SK-N-DZ (cell line): ENCODE measurements around the gene EFEMP2.

Experiments used
- DNase-seq: peaks from one replicate; pipeline ENCODE4 v3.0.0-alpha.2; 2015; ENCODE audit warnings: low spot score

EFEMP2 gene

DNA sequence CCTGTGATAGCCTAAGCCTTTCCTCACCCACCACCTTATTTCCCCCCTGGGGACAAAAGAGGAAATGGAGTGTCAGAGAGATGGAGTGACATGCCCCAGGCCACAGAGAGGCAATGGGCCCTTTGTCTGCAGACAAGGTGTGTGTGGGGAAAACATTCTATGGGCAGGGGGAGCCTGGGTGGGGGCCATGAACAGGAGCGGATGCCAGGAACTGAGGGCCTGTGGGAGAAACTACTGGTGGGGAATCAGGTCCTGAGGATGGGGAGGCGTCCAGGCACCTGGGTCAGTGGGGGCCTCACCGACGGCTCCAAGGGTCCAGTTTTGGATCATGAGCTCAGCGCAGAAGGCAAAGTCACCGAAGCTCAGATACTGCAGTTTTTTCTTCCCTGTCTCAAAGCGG is 12.6 kb upstream of the EFEMP2 start:
- no peak for DNase-seq

DNA sequence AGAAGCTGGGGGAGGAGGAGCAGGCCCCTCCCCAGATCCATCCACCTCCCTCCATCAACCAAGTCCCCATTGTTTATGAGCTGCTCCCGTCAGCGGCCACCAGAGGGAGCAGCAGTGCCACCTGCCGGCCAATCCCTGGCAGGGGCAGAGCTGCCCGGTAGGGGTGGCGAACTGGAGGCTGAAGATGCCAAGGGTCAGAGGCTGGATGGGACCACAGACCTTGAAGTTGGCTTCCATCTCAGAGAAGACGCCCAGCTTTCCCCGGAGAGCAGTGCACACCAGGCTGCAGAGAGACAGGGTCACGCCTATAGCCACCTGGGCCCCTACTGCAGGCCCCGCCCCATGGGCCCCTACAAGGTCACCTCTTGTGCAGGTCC is 12.1 kb upstream of the EFEMP2 start:
- peak; percentile 73 for DNase-seq

DNA sequence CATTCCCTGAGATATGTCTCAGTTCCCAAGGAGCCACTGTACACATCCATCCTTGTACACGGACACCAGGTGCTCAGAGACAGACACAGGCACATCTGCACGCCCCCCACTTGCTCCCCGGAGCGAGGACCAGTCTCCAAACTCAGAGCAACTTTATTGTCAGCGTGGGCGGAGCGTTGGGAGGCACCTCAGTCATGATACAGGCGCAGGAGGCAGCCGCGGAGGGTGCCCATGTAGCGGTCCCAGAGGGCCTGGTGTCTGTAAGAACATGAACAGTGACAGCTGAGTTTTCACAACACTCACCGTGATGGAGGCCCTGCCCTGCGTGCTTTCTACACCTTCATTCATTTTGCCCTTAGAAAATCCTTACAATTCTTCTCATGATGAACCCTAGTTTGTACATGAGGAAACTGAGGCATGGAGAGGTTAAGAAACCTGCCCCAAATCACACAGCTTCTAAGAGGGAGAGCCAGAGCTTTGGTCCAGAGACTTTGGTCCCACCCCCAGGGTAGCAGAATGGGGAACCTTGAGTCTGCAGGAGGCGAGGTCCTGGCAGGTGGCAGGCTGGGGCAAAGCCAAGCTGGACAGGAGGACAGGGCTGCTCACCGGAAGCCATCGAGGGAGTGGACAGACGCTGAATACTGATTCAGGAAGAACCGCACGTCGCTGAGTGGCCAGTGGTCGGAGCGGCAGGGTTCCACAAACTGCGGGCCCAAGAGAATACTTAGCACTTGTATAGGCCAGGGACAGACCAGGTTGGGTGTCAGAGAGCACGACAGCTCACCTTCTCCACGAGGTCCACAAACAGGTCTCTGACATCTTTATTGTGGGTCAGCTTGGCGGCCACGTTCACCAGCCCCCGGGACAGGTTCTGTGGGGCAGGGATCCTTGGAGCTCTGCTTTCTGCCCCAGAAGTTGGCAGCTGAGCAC is 11.5 kb upstream of the EFEMP2 start:
- DNase-seq: no peak

DNA sequence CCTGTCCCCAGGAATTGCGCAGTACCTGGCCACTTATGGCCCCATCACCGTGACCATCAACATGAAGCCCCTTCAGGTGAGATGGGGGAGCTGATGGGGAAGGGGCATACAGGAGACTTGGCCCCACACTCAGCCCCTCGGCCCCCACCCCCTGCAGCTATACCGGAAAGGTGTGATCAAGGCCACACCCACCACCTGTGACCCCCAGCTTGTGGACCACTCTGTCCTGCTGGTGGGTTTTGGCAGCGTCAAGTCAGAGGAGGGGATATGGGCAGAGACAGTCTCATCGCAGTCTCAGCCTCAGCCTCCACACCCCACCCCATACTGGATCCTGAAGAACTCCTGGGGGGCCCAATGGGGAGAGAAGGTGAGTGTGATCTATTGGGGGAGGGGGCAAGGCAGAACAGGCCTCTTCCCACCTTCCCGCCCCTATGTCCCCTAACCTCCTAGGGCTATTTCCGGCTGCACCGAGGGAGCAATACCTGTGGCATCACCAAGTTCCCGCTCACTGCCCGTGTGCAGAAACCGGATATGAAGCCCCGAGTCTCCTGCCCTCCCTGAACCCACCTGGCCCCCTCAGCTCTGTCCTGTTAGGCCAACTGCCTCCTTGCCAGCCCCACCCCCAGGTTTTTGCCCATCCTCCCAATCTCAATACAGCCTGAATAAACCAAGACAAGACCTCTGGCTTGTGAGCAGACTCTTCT is 10.6 kb upstream of the EFEMP2 start:
- no peak for DNase-seq

DNA sequence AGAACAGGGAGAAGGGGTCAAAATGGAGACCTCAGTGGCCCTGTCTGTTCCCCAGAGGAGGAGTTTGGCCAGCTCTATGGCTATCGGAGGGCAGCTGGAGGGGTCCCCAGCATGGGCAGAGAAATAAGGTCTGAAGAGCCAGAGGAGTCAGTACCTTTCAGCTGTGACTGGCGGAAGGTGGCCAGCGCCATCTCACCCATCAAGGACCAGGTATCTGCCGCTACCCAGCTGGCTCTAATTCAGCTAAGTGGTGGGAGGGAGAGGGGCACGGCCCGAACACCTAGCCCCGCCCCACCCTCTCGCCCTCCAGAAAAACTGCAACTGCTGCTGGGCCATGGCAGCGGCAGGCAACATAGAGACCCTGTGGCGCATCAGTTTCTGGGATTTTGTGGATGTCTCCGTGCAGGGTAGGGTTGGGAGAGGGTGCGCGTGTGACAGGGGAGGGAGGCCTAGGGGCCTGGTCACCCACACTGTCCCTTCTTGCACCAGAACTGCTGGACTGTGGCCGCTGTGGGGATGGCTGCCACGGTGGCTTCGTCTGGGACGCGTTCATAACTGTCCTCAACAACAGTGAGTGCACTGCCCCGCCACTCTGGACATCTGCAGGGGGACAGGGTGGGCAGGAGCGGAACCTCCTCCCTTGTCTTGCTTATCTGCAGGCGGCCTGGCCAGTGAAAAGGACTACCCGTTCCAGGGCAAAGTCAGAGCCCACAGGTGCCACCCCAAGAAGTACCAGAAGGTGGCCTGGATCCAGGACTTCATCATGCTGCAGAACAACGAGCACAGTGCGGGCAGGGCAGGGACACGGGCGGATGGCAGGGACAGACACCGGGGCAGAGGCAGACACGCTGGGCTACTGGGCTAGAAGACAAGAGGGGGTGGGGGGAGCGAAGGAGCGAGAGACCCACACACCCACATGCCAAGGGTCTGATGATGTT is 9.8 kb upstream of the EFEMP2 start:
- no peak for DNase-seq

DNA sequence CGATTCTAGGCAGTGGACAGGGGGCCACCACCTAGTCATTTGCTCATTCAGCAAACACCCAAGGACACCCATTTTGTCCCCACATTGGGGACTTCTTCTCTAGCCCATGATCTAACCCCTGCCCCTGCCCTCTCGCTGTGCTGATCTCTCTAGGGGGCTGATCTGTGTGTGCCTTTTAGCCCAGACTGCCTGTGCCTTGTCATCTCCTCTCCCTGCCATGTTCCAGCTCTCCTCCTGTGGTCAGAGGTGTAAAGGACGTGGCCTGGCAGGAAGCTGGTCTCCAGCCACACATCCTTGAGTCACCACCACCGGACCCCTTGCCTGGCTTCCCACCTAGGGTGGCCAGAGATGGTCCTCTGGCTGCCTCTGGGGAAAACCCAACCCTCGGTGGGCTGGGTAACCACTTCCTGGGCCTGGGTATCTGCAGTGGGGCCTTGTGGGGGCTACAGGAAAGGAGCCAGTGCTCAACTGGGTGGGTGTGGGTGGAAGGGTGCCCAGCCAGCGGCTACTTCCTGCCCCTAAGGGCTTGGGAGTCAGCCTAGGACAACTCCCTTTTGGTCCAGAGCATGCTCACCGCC is 8.3 kb upstream of the EFEMP2 start:
- no peak for DNase-seq

DNA sequence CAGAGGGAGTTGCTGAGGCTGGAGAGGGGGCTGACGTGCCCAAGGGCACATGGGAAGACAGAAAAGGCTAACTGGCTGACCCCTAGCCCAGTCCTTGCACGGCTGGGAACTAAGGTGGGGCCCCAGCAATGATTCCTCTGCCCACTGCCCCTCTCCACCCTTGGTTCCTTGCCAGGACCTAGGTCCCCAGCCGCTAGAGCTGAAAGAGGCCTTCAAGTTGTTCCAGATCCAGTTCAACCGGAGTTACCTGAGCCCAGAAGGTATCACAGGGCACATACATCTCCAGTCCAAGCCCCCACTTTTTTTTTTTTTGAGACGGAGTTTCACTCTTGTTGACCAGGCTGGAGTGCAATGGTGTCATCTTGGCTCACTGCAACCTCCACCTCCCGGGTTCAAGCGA is 7.4 kb upstream of the EFEMP2 start:
- no peak for DNase-seq

DNA sequence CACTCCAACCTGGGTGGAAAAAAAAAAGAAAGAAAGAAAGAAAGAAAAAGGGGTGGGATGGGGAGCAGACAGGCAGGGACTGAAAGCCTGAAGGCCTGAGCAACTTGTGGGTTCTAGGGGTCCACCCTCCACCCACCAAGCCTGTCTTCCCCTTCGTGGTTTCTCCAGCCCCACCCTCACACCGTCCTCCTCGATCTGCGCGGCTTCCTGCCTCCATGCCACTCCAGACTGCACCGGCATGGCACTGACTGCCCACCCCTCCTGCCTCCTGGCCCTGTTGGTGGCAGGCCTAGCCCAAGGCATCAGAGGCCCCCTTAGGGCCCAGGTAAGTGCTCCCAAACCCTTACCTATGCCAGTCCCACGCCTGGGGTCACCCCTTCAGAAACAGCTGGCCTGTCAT is 7.0 kb upstream of the EFEMP2 start, which contains the start of gene CTSW:
TSS of gene CTSW (plus strand) at position 221 of the 400 bp plus-strand sequence. CDS start at position 239, 18 bp downstream.
- no peak for DNase-seq

DNA sequence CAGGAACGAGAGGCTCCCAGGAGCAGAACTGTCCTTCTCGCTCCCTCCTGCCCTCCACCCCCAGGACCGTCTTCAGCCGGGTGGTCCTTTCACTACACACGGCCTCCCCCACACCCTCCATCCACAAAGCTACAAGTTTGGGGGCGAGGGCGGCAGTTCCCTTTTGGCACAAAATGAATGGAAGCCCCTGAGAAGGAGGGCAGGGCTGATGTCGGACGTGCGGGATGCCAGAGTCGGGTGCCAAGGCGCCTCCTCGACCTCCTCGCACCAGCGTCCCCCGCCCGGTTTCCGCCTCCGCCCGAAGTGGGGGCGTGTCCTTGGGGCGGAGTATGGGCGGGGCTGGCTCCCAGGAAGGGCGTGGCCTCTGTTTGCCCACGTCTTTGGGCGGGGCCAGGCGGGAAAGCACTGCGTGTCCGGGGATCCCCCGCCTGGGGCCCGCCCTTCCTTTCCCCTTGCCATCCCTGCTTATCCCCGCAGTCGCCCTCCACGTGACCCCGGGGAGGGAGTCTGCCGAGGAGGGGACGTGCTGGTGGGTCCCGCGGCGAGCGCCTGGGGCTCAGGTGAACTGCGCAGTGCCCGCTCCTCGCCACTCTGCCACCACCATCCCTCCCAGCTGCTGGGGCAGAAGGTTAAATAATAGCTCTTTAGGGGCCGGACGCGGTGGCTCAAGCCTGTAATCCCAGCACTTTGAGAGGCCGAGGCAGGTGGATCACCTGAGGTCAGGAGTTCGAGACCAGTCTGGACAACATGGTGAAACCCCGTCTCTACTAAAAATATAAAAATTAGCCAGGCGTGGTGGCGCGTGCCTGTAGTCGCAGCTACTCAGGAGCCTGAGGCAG is 937 bp upstream of the EFEMP2 start:
- DNase-seq: peak; percentile 95

DNA sequence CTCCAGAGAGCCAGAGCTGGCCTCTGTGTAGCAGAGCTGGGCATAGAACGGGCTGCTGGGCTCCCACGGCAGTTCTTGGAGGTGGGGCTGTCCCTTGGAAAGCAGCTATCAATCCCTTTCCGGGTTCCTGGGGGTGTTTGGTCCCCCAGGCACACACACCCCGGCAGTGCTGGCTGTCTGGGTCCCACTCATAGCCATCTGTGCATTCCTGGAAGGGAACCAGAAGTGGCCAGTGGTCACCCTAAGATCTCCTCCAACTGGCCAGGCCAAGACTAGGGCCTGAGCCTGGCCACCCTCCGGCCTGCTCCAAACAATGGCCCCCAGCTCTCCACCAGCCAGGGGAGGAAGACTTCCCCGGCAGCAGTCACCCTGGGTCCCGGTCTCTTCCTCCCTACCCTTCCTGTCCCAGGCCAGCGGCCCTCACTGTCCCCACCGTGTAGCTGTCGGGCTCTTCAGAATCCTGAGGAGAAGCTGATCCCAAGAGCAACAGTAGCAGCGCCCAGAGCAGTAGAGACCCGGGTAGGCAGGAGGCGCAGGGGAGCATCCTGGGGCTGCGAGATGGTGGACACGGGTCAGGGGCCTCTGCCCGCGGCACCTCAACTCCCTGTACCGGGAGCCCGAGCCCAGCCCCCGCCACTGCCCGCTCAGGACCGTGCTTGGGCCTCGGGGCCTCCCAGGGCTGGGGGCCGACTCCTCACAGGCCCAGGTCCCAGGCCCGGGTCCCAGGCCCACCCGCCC is 620 bp downstream of the EFEMP2 start:
- peak; percentile 58 for DNase-seq

DNA sequence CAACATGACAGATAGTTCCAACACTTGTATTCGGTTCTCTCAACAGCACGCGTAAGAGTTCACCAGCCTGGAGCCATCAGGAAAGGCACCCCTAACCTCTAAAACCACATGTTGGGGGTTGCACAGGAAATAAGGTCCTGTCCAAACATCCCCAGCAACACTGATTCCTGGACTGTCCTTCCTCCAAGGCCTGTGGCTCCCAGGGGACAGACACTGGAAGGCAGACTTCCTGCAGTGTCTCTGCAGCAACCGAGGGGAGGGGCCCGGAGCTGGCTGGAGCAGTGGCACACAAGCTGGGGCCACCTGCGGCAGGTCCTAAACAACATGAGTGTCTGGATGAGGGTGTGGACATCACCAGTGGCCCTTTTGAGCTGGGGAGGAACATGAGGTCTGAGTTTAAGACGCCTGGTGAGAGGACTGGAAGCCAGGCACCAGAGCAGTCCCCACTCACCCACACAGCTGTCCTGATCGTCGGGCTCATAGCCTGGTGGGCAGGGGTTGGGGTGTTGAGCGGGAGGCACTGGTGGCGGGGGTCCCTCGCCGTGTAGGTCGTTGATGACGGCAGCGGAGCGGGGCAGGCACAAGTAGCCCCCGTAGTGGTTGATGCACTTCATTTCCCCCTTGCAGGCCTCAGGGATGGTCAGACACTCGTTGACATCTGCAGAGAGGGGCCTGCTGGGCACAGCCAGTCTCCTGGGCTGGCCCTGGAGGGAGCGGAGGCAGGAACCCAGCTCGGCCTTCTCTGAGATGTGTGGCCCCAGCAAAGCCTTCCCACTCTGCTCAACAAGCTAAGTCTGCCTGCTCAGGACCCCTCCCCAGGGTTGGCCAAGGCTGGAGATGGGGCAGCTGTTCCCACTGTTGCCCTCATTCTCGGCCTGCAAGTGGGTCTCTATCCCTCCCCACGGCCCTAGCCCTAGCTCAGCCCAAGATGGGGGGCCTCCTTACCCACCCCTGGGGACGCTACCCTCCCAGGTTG is 1.6 kb downstream of the EFEMP2 start:
- DNase-seq: peak; percentile 55

DNA sequence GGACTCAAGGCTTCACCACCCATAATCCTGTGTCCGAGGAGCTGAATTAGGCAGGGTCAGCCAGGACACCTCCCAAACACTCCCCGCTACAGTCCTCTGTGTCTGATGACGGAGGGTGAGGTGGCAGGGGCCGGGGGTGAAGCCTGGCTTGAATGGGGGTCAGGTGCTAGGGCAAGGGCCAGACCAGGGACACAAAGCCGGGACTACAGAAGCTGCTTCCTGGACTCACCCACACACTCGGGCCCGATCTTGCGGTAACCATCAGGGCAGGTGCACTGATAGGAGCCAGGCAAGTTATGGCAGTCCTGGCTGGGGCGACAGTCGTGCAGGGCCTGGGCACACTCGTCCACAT is 2.3 kb downstream of the EFEMP2 start:
- no peak for DNase-seq

DNA sequence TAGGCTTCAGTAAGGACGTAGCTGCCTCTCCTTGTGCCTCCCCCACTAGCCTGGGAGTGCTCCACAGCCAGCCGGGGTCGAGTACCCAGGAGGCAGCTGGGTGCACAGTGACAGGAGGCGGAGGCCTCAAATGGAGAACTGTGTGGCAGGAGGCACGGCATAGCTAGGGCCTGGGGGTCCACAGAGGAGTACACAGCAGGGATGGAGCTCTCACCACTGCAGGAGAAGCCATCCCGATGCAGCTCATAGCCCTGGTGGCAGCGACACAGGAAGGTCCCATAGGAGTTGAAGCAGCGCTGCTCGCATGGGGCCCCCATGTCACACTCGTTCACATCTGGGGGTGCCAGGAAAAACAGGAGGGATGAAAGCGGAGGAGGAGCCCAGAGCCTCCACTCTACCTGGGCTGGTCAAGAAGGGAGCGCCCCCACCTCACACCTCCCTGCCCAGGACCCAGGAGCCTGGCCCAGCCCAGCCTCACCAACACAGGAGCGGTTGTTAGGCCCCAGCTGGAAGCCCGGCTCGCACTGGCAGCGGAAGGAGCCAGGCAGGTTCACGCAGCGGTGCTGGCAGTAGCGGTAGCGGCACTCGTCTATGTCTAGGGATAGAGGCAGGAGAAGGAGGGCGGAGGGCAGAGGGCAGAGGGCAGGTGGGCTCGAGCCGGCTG is 2.8 kb downstream of the EFEMP2 start:
- DNase-seq: no peak

DNA sequence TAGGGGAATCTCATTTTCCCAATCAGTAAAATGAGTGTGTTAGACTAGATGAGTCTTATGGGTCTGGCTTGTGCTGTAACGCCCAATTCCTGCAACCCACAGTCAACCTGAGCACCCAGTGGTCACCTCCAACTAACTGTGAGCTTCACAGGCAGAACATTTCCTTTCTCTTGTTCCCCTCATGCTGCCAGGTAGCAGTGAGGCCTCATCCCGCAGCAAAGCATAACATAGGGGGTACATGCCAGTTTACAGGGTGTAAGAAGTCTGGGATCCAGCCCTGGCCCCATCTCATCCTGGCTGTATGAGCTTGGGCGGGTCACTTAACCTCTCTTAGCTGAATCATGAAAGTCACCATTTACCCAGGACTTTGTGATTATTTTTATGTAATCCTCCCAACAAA is 3.7 kb downstream of the EFEMP2 start:
- no peak for DNase-seq

DNA sequence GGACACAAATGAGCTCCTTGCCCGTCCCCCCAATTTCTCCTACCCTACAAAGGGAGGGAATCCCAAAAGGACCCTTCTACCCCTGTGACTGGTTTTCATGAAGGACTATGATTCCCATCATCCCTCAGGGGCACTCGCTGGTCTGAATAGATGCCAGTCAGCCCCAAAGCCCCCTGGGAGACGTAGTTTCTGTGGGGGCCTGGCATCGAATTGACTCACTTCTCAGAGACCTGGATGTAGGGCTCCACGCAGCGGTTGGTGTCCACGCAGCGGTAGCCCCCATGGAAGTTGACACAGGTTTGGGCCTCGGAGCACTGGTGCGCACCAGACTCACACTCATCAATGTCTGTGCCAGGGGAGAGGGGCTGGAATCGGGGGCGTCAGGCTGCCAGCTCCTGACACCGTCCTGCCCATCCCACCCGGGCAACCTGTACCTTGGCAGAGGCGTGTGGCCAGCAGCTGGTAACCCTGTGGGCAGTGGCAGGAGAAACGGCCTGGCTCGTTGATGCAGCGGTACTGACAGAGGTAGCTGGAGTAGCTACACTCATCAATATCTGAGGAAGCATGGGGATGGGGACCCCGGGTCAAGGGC is 4.4 kb downstream of the EFEMP2 start:
- peak; percentile 54 for DNase-seq

DNA sequence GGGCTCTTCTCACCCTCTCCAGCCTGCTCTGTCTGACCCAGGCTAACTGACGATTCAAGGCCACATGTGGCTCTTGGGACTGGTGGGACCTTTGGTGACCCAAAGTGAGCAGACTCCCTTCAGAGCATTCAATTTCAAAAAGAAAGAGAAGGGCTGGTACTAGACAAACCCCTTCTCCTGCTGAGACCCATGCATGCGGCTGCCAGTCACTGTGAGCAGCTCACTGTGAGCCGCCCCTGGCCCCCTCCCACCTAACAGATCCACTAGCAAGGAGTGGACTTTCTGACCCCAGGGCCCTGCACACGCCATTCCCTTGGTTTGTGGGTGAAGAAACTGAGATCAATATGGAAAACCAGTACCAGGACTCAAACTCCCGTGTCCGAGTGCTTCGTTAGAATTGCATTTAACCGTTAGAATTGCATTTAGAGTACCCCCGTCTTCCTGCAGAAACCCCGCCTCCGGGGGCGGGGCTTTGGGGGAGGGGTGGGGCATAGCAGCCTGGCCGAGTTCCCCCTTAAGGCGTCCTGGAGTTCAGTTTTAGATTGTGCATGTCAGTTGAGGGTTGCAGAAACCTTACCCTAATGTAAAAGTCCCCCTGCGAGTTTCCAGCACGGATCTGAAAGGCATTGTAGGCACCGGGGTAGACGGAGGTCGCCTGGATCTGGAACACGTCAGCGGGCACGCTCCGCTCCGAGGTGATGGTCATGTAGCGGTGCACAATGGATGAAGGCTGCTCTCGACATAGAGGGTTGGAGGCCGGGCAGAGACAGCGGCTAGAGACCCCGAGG is 5.1 kb downstream of the EFEMP2 start:
- no peak for DNase-seq
